Stomach smooth muscle (tissue), 2 donors: Measurements from ENCODE around the gene GNAT3.

ENCODE experiments used
- H3K27ac ChIP-seq: one replicate; pipeline ENCODE4 v1.7.0; 2013; ENCODE audit warnings: mild to moderate bottlenecking, low read length, inconsistent platforms
- H3K27me3 ChIP-seq, 2 donors: one replicate each; pipeline ENCODE4 v1.7.0; 2013; ENCODE audit warnings: low read length in 2 of 2; ENCODE audit not compliant: insufficient read depth in 2 of 2, control insufficient read depth in 1 of 2
- H3K36me3 ChIP-seq, 2 donors: one replicate each; pipeline ENCODE4 v1.7.0; 2013; ENCODE audit warnings: low read length in 2 of 2; ENCODE audit not compliant: control insufficient read depth in 2 of 2, insufficient read depth in 2 of 2
- H3K4me1 ChIP-seq: one replicate; pipeline ENCODE4 v1.7.0; 2013; ENCODE audit warnings: low read length; ENCODE audit not compliant: control insufficient read depth, insufficient read depth
- H3K4me3 ChIP-seq, 2 donors: one replicate each; pipeline ENCODE4 v1.7.0; 2013; ENCODE audit warnings: low read length in 2 of 2
- H3K9ac ChIP-seq, 2 donors: one replicate each; pipeline ENCODE4 v1.7.0; 2013; ENCODE audit warnings: low read length in 2 of 2, mild to moderate bottlenecking in 1 of 2
- H3K9me3 ChIP-seq, 2 donors: one replicate each; pipeline ENCODE4 v1.7.0; 2013; ENCODE audit warnings: low read length in 2 of 2; ENCODE audit not compliant: control insufficient read depth in 2 of 2
- donor health status: healthy.
- donor health status: Pancreatic carcinoma.

Gene GNAT3

GRCh38 chr7:80482950-80483349 is 28.9 kb downstream of the GNAT3 start:
- no peak overlapping the region for H3K4me3 ChIP-seq

GRCh38 chr7:80481196-80481884 is 30.5 kb downstream of the GNAT3 start:
- no peaks in the 10 kb centered on the region for H3K36me3 ChIP-seq
- no peaks in the 10 kb centered on the region for H3K9me3 ChIP-seq
- no peaks in the 10 kb centered on the region for H3K27me3 ChIP-seq
- H3K27ac ChIP-seq: no peak overlapping the region
- H3K4me3 ChIP-seq: no peak overlapping the region
- no peak overlapping the region for H3K9ac ChIP-seq
- H3K4me1 ChIP-seq: no peaks in the 10 kb centered on the region

More at GRCh38 chr7:80482950-80483349, 28.9 kb downstream of the GNAT3 start:
- no peaks in the 10 kb centered on the region for H3K9me3 ChIP-seq
- H3K4me1 ChIP-seq: no peaks in the 10 kb centered on the region
- no peaks in the 10 kb centered on the region for H3K36me3 ChIP-seq
- H3K9ac ChIP-seq: no peak overlapping the region
- H3K27ac ChIP-seq: no peak overlapping the region
- no peaks in the 10 kb centered on the region for H3K27me3 ChIP-seq

GRCh38 chr7:80480566-80480965 is 31.3 kb downstream of the GNAT3 start:
- no peak overlapping the region for H3K4me3 ChIP-seq

GRCh38 chr7:80478683-80479082 is 33.2 kb downstream of the GNAT3 start:
- H3K27ac ChIP-seq: no peak overlapping the region
- no peaks in the 10 kb centered on the region for H3K4me1 ChIP-seq
- no peak overlapping the region for H3K4me3 ChIP-seq
- no peaks in the 10 kb centered on the region for H3K36me3 ChIP-seq
- H3K9ac ChIP-seq: no peak overlapping the region
- no peaks in the 10 kb centered on the region for H3K9me3 ChIP-seq
- no peaks in the 10 kb centered on the region for H3K27me3 ChIP-seq

More at GRCh38 chr7:80480566-80480965, 31.3 kb downstream of the GNAT3 start:
- H3K9me3 ChIP-seq: no peaks in the 10 kb centered on the region
- H3K36me3 ChIP-seq: no peaks in the 10 kb centered on the region
- no peaks in the 10 kb centered on the region for H3K27me3 ChIP-seq
- no peak overlapping the region for H3K27ac ChIP-seq
- no peaks in the 10 kb centered on the region for H3K4me1 ChIP-seq
- no peak overlapping the region for H3K9ac ChIP-seq

- Histone ChIP-seq H3K4me3 (no peak overlapping the region), H3K36me3 (no peaks in the 10 kb centered on the region), H3K9me3 (no peaks in the 10 kb centered on the region), H3K9ac (no peak overlapping the region), H3K27me3 (no peaks in the 10 kb centered on the region), H3K27ac (no peak overlapping the region), H3K4me1 (no peaks in the 10 kb centered on the region)
Observed at GRCh38 chr7:80476035-80476434, 35.8 kb downstream of the GNAT3 start.

- no peak overlapping the region for H3K9ac ChIP-seq
- H3K9me3 ChIP-seq: no peaks in the 10 kb centered on the region
- H3K27ac ChIP-seq: no peak overlapping the region
- no peaks in the 10 kb centered on the region for H3K4me1 ChIP-seq
- H3K36me3 ChIP-seq: no peaks in the 10 kb centered on the region
- H3K4me3 ChIP-seq: no peak overlapping the region
- no peaks in the 10 kb centered on the region for H3K27me3 ChIP-seq
Observed at GRCh38 chr7:80475383-80475782, 36.5 kb downstream of the GNAT3 start.

- Histone ChIP-seq H3K9me3 (no peaks in the 10 kb centered on the region), H3K4me1 (no peaks in the 10 kb centered on the region), H3K36me3 (no peaks in the 10 kb centered on the region), H3K9ac (no peak overlapping the region), H3K27me3 (no peaks in the 10 kb centered on the region), H3K4me3 (no peak overlapping the region), H3K27ac (no peak overlapping the region)
Observed at GRCh38 chr7:80473751-80474150, 38.1 kb downstream of the GNAT3 start.

- Histone ChIP-seq H3K4me3 (no peak overlapping the region), H3K36me3 (no peaks in the 10 kb centered on the region), H3K27ac (no peak overlapping the region), H3K9ac (no peak overlapping the region), H3K27me3 (no peaks in the 10 kb centered on the region), H3K9me3 (no peaks in the 10 kb centered on the region), H3K4me1 (no peaks in the 10 kb centered on the region)
Observed at GRCh38 chr7:80472491-80473200, 39.2 kb downstream of the GNAT3 start.

GRCh38 chr7:80468931-80469714 is 42.7 kb downstream of the GNAT3 start:
- Histone ChIP-seq H3K9ac (no peak overlapping the region), H3K36me3 (no peaks in the 10 kb centered on the region), H3K4me3 (no peak overlapping the region), H3K9me3 (no peaks in the 10 kb centered on the region), H3K27ac (no peak overlapping the region), H3K27me3 (no peaks in the 10 kb centered on the region), H3K4me1 (no peaks in the 10 kb centered on the region)

GRCh38 chr7:80467069-80467468 is 44.8 kb downstream of the GNAT3 start:
- no peaks in the 10 kb centered on the region for H3K36me3 ChIP-seq
- no peaks in the 10 kb centered on the region for H3K4me1 ChIP-seq
- H3K27ac ChIP-seq: no peak overlapping the region
- H3K4me3 ChIP-seq: no peak overlapping the region
- H3K9ac ChIP-seq: no peak overlapping the region
- H3K27me3 ChIP-seq: no peaks in the 10 kb centered on the region
- H3K9me3 ChIP-seq: no peaks in the 10 kb centered on the region
